Stimulated activated CD4-positive, alpha-beta T cell treated with anti-CD3 and anti-CD28 coated beads, Interleukin-4, amount 100 ng/mL, for 4 hours (primary cell): ENCODE data around the gene GOLGA6A.
"Not testable (repeated sequence)": the region's sequence is repeated elsewhere in the genome, so short reads cannot be mapped to it uniquely, and the experiment has no call there.

Source experiments
- DNase-seq, 2 experiments: peaks; one replicate each; pipeline ENCODE4 v3.0.0-alpha.2; 2020

GOLGA6A gene

GRCh38 chr15:74052271-74053260 is 29.8 kb downstream of the GOLGA6A start:
- not testable (repeated sequence) for DNase-seq

- no peak for DNase-seq
Measured at GRCh38 chr15:74050556-74051234, 31.7 kb downstream of the GOLGA6A start.

- no peak for DNase-seq
Measured at GRCh38 chr15:74050127-74050526, 32.2 kb downstream of the GOLGA6A start.

DNA sequence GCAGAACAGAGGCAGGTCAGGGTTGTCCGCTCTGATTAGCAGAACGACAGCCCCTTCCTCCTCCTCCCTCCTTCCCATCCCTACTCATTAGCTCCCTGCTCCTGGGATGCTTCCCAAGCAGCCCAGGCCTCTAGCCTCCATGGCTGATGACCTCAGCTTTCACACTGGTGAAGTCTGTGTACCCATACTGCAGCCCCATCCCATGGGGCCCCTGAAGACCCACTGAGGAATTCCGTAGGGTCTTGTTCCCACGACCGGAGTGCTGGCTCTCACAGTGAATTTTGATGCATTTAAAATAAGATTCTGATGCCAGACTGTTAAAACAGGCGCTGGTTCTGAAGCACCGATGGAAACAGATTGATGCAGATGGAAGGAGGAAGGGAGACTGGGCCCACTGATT is 36.1 kb downstream of the GOLGA6A start:
- no peak for DNase-seq

GRCh38 chr15:74045636-74046274 is 36.6 kb downstream of the GOLGA6A start:
- no peak for DNase-seq

DNA sequence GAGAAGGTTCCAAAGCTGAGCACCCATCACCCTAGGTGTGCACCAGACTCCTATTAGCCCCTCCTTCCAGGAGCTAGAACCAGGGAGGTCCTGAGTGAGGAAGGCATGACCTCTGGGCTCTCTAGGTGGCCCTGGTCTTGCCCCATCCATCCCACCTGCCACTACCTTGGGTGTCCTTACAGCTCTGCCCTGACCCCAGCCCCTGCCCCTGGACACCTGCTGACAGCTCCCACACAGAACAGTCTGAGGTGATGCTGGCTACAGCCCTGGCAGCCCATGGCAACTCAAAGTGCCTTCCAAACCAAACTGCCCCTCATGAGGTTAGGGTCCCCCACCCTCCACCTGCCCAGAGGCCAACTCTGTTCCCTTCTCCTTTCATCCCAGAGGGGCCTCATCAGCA is 37.2 kb downstream of the GOLGA6A start:
- DNase-seq: no peak

- DNase-seq: no peak
Measured at GRCh38 chr15:74044267-74045110, 37.9 kb downstream of the GOLGA6A start.

DNA sequence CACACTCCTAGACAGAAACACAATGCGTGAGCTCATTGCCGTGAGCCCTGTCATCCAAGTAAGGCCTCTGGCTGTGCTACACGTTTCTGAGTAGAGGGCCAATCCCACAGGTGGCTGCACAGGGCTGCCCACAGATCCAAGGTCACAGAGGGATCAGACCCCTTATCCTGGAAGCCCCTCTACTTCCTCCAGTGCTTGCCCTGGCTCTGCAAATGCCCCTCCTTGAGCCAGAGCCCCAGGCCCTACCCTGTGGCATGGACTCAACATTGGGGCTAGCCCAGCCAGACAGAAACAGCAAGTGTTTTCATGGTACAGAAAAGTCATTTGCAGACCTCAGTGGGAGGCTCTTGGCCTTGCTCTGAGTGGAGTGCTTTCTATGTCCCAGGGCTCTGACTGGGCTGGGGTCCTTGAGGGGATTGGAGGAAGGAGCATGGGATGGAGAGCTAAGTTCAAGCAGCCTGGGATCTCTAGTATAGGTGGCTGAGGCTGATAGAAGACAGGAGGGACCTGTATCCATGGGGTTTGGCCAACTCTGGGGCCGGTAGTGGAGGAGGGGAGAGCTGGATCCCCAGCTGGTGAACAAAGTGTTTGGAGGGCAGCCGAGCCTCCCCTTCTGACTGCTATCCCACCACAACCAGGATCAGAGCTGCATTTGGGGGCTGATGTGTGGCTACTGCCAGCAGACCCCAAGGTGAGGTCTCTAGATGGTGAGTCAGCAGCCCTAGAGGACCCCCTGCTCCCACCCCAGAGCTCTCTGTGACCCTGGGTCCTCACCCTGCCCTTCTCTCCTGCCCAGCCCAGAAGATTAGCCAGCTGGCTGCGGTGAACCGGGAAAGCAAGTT is 38.7 kb downstream of the GOLGA6A start:
- DNase-seq: no peak

DNA sequence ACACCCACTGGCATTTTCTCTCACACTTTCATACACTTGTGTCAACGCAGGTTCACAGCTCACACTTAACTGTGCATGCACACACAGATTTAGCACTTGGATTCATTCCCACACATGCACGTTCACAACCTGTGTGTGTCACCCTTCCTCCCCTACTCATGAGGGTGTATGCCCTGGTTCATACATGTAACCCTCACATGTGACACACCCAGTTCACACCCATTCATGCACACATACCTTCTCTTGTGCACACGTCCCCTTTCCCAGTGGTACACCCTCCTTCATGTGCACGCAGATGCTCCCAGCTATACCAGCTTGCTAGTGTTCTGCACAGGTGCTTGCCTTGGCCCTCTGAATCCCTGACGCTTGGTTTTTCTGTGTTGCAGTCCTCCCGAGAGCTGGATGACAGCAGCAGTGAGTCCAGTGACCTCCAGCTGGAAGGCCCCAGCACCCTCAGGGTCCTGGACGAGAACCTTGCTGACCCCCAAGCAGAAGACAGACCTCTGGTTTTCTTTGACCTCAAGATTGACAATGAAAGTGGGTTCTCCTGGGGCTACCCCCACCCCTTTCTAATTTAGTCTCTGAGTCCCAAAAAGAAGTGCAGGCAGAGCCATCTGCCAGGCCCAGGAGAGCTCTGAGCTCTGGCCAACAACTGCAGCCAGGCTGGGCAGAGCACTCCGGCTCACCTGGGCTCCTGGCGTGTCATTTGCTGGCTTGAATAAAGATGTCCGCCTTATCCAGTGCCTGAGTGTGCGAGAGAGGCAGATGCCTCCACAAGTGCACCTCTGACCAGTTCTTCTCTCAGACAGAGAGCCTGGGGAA is 39.5 kb downstream of the GOLGA6A start:
- DNase-seq: no peak

- no peak for DNase-seq
Measured at GRCh38 chr15:74041777-74042435, 40.4 kb downstream of the GOLGA6A start.

- no peak for DNase-seq
Measured at GRCh38 chr15:74041311-74041756, 41.0 kb downstream of the GOLGA6A start.

DNA sequence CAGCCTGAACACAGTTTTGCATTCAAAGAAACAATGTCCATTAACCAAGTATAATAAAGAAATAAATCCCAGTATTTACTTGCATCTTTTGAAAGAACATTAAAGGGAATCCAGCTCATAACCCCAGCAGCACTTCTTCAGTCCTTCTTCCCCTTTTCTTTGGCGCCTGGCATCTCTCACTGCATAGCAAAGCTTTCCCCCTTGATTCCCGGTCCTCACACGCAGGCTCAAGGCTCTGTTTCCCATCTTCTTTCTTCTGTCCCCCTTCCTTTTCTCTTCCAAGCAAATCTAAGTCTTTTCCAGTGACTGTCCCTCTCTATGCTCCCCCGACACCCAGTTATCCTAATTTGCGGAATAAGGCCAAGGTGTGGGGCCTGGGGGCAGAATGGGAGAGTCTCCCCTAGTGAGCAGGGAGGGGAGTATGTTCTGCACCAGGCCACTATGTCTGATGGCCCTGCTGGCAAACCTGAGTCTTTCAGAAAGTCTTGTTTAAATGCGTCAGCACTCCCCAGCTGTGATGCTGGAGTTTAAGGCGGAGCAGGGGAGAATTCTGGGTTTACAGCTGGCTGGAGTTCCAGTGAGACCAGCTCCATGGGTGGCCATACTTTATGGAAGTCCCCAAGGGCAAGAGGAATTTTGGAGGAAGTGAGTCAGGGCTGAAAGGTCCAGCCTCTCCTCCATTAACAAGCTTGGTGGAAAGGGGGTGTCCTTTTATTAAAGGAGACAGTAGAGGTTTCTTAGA is 42.1 kb downstream of the GOLGA6A start:
- no peak for DNase-seq

DNA sequence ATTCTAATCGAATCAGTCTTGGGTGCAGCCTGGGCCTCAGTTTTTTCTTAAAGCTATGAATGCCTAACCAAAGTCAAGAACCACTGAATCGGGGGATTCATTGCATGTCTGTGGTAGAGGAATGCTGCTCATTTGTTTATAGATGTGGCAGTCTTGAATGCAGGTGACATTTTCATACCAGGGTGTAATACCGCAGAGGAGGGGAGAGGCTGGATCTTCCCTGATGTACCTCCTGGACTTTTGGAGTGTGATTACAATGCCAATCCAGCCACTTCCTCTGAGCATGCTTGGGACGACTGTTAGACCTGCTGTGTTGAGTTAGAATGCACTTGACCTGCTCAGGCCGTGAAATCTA is 42.7 kb downstream of the GOLGA6A start:
- DNase-seq: no peak

DNA sequence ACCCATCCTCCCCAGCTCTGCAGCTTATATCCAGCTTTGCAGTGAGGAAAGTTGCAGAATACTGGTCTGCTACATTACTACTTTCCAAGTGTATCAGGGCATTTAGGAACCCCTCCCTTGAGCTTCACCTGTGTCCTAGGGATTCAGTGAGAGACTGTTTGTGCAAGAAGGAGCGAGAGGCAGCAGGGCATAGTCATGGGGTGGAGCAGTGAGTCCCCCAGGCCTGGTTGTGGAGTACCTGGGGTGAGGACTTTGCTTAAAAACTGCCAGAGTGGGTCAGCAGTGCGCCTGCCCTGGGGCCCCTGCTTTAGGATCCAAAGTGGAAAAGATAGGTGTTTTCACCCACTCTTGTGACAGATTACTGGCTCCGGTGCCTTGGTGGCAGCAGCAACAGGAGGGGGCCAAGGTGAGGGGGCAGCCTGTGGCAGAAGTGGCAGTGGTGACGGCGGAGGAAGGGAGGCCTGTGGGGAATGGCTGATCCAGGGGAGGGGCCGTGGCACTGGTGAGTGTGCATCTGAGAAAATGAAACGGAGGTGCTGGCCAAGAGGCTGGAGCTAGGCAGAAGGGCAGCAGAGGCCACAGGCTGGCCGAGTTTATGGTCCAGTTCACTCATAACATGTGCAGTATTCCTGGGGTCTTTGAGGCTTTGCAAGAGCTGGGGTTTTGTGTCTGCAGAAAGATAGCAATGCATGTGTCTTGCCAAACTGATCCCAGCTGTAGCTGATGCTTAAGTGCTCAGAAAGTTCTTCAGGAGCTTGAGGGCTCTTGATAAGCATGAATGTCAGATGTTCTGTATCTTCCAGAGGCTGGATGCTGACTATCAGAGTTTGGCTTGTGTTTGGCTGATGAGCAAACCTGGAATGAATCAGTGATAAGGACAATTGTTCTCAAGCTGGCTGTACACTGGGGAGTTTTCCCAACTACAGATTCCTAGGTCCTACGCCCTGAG is 43.4 kb downstream of the GOLGA6A start:
- no peak for DNase-seq

DNA sequence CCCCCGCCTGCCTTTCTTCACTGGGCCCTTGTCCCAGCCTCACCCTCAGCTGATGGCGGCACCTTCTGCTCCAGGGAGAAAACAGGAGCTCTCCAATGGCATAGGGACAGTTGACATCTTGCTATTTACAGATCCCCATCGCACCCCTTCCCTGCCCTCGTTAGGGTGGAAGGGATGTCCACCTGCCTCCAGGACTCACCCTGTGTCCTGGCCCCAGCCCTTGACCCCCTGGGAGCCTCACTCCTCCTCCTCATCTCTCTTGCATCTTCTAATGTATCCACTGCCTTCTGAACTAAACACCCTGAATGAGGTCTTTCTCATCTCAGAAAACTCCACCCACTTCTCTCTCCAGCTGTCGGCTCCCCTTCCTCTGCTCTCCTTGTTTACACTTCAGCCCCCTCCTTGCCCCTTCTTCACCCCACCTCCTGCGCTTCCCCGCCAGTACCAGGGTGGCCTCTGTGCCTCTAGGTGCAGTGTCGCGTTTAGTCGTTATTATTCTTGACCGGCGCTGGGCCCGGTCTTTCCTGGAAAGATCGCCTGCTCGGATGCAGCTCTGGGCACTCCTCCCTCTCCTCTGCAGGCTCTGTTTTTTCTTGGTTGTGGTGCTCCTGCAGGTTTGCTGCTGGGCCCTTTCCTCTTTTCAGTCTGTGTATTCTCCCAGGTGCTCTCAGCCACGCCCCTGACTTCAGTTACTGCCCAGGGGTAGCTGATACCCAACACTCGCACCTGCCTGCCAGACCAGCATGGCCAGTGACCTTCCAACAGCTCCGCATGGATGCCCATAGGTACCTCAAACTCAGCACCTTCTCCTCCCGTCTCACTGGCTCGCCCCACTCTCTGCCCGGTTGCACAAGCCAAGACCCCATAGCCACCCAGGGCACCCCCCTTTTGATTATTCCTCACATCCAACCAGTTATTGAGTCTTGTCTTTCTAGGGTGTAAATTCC is 44.9 kb downstream of the GOLGA6A start:
- DNase-seq: no peak

DNA sequence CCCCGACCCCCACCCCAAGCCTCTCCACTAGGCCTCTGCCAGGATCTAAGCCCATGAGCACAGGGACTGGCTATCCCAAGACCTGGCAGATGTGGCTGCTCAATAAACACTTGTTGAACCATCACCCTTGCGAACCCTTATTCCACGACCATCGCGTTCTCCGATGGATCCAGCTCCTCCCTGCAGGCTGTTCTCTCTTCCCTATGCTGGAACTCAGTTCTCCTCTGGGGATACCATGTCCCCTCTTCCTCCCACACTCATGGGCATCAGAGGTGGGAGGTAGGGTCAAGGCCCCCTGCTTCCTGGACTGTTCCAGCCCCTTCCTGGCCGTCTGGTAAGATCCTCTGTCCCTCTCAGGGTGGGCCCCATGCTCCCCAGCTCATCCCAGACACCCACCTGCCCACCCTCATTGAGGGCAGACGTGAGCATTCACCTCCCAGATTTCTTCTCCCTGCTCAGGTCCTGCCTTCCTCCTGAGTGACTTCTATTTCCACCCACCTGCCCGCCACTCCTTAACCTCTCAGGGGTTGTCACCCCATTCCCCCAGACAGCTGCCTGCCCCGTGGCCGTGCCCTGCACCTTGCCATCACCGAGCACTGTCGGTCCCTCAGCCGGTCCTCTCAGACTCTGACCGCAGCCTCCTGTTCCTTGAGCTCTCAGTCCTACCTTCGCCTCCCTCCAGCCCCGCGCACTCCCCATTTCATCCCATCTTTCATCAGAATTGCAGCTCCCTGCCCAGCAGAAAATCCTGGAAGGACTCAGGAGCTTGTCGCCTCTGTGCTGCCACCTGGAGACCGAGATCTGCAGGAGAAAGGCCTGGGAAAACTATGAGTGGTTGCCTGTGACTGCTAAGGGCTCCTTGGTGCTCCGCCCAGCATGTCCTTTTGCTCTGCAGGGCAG is 45.8 kb downstream of the GOLGA6A start:
- DNase-seq: no peak
